ENCODE data around the gene BHMT.

Gene BHMT

GRCh38 chr5:79081779-79082178 is 29.8 kb upstream of the BHMT start:
- Histone ChIP-seq H3K4me1 (ENCODE audit: control insufficient read depth in 2 of 2, insufficient read depth in 2 of 2, low read length in 2 of 2) (no peaks in the 10 kb centered on the region), H3K36me3 (ENCODE audit: control insufficient read depth in 2 of 2, insufficient read depth in 2 of 2, low read length in 2 of 2) (no peaks in the 10 kb centered on the region), H3K27me3 (ENCODE audit: control insufficient read depth in 2 of 2, insufficient read depth in 2 of 2, low read length in 2 of 2) (no peaks in the 10 kb centered on the region), H3K9me3 (ENCODE audit: control insufficient read depth in 2 of 2, low read length in 2 of 2) (no peaks in the 10 kb centered on the region), H3K27ac (ENCODE audit: low read depth in 2 of 2, low read length in 2 of 2) (no peak overlapping the region), H3K9ac (ENCODE audit: low read depth in 1 of 2, low read length in 2 of 2) (no peak overlapping the region), H3K4me3 (ENCODE audit: low read length in 2 of 2) (no peak overlapping the region)

DNA sequence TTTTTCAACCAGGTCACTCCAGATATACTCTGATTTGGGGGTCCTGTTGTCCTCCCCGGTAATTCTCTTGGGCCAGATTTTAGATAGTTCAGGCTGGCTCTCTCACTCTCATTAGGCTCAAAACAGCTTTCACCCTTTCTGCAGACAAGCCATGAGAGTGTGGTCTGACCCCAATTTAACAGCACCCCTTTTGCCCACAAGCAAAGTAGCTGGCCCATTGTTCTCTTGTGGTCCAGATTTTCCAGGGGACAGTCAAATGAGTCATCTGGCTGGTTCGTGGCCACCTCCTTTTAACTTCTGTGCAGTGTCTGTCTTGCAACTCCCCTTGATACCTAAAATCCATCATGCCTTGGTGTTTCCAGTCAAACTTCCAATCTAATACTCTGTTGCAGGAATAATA is 25.5 kb upstream of the BHMT start:
- no peak overlapping the region for H3K9ac ChIP-seq (ENCODE audit: low read depth in 1 of 2, low read length in 2 of 2)
- no peak overlapping the region for H3K27ac ChIP-seq (ENCODE audit: low read depth in 2 of 2, low read length in 2 of 2)
- H3K9me3 ChIP-seq (ENCODE audit: control insufficient read depth in 2 of 2, low read length in 2 of 2), result no peaks in the 10 kb centered on the region
- H3K4me1 ChIP-seq (ENCODE audit: control insufficient read depth in 2 of 2, insufficient read depth in 2 of 2, low read length in 2 of 2), result no peaks in the 10 kb centered on the region
- no peak overlapping the region for H3K4me3 ChIP-seq (ENCODE audit: low read length in 2 of 2)
- H3K27me3 ChIP-seq (ENCODE audit: control insufficient read depth in 2 of 2, insufficient read depth in 2 of 2, low read length in 2 of 2), result no peaks in the 10 kb centered on the region
- no peaks in the 10 kb centered on the region for H3K36me3 ChIP-seq (ENCODE audit: control insufficient read depth in 2 of 2, insufficient read depth in 2 of 2, low read length in 2 of 2)

GRCh38 chr5:79088507-79088906 is 23.1 kb upstream of the BHMT start:
- H3K4me1 ChIP-seq (ENCODE audit: control insufficient read depth in 2 of 2, insufficient read depth in 2 of 2, low read length in 2 of 2), result no peaks in the 10 kb centered on the region
- no peak overlapping the region for H3K9ac ChIP-seq (ENCODE audit: low read depth in 1 of 2, low read length in 2 of 2)
- H3K27ac ChIP-seq (ENCODE audit: low read depth in 2 of 2, low read length in 2 of 2), result no peak overlapping the region

DNA sequence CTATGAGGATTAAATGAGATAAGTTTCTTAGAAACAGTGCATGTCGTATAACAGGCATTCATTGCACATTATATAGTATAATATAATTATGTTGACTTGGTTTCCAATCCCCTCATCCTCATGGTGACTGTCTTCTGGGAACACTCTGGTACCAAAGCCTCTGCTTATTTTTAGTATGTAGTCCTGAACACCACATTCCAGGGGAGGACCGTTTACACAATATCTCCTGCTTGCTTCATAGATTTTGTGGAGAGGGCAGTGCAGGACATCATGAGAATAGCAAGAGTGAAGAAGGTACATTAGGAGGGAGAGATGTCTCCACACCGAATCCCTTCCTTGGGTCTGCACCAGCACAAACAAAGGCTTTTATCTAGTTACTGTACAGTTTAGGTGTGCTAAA is 20.5 kb upstream of the BHMT start:
- Histone ChIP-seq H3K9ac (ENCODE audit: low read depth in 1 of 2, low read length in 2 of 2) (no peak overlapping the region), H3K4me1 (ENCODE audit: control insufficient read depth in 2 of 2, insufficient read depth in 2 of 2, low read length in 2 of 2) (no peaks in the 10 kb centered on the region), H3K27me3 (ENCODE audit: control insufficient read depth in 2 of 2, insufficient read depth in 2 of 2, low read length in 2 of 2) (no peaks in the 10 kb centered on the region), H3K9me3 (ENCODE audit: control insufficient read depth in 2 of 2, low read length in 2 of 2) (no peaks in the 10 kb centered on the region), H3K27ac (ENCODE audit: low read depth in 2 of 2, low read length in 2 of 2) (no peak overlapping the region), H3K36me3 (ENCODE audit: control insufficient read depth in 2 of 2, insufficient read depth in 2 of 2, low read length in 2 of 2) (no peaks in the 10 kb centered on the region), H3K4me3 (ENCODE audit: low read length in 2 of 2) (no peak overlapping the region)

More at GRCh38 chr5:79088507-79088906, 23.1 kb upstream of the BHMT start:
- Histone ChIP-seq H3K9me3 (ENCODE audit: control insufficient read depth in 2 of 2, low read length in 2 of 2) (no peaks in the 10 kb centered on the region), H3K27me3 (ENCODE audit: control insufficient read depth in 2 of 2, insufficient read depth in 2 of 2, low read length in 2 of 2) (no peaks in the 10 kb centered on the region), H3K4me3 (ENCODE audit: low read length in 2 of 2) (no peak overlapping the region), H3K36me3 (ENCODE audit: control insufficient read depth in 2 of 2, insufficient read depth in 2 of 2, low read length in 2 of 2) (no peaks in the 10 kb centered on the region)

DNA sequence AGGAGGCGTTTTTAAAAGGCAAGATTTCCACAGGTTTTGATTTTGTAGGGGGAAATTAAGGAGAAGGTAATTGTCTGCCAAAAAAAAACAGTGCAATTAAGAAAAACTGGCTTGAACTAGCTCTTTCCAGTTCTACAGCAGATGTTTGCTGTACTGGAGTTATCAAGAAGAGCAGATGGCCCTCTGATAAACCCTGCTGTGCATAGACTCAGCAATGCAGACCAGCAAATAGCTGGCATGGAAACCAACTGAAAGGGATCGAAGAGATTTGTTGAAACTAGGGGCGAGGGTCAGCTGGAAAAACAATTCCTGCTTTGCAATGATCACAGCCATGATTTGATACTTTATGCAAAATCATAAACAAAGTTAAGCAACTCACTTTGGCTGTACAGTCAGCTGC is 17.8 kb upstream of the BHMT start:
- H3K4me3 ChIP-seq (ENCODE audit: low read length in 2 of 2), result no peak overlapping the region
- no peaks in the 10 kb centered on the region for H3K27me3 ChIP-seq (ENCODE audit: control insufficient read depth in 2 of 2, insufficient read depth in 2 of 2, low read length in 2 of 2)
- H3K36me3 ChIP-seq (ENCODE audit: control insufficient read depth in 2 of 2, insufficient read depth in 2 of 2, low read length in 2 of 2), result no peaks in the 10 kb centered on the region
- H3K27ac ChIP-seq (ENCODE audit: low read depth in 2 of 2, low read length in 2 of 2), result no peak overlapping the region
- no peaks in the 10 kb centered on the region for H3K9me3 ChIP-seq (ENCODE audit: control insufficient read depth in 2 of 2, low read length in 2 of 2)
- H3K4me1 ChIP-seq (ENCODE audit: control insufficient read depth in 2 of 2, insufficient read depth in 2 of 2, low read length in 2 of 2), result no peaks in the 10 kb centered on the region
- no peak overlapping the region for H3K9ac ChIP-seq (ENCODE audit: low read depth in 1 of 2, low read length in 2 of 2)

DNA sequence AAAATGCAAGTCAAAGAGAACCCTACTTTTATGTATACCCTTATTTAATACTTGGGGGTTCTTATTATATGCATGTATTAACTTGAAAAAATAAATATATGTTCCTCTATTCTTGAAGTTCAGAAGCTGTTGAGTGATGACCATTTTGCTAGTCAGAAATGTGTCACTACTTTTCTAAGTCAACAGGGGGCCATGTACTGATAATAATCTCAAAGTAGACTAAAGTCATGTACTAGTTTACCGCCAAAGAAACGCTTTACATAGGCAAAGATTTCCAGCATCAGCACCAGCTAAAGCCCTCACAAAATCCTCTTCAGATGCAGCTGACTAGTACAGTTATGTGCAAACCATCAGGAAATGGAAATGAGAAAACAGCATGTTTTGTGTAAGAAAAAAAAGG is 5.7 kb upstream of the BHMT start:
- Histone ChIP-seq H3K4me3 (ENCODE audit: low read length in 2 of 2) (no peak overlapping the region), H3K9me3 (ENCODE audit: control insufficient read depth in 2 of 2, low read length in 2 of 2) (no peaks in the 10 kb centered on the region), H3K27ac (ENCODE audit: low read depth in 2 of 2, low read length in 2 of 2) (no peak overlapping the region)

GRCh38 chr5:79107020-79107796 is 4.4 kb upstream of the BHMT start:
- no peak overlapping the region for H3K4me3 ChIP-seq (ENCODE audit: low read length in 2 of 2)
- no peak overlapping the region for H3K9ac ChIP-seq (ENCODE audit: low read depth in 1 of 2, low read length in 2 of 2)
- no peaks in the 10 kb centered on the region for H3K9me3 ChIP-seq (ENCODE audit: control insufficient read depth in 2 of 2, low read length in 2 of 2)
- H3K27me3 ChIP-seq (ENCODE audit: control insufficient read depth in 2 of 2, insufficient read depth in 2 of 2, low read length in 2 of 2), result peaks cover 9 to 10% of the 10 kb centered on the region in 2 donors
- H3K4me1 ChIP-seq (ENCODE audit: control insufficient read depth in 2 of 2, insufficient read depth in 2 of 2, low read length in 2 of 2), result no peaks in the 10 kb centered on the region
- H3K36me3 ChIP-seq (ENCODE audit: control insufficient read depth in 2 of 2, insufficient read depth in 2 of 2, low read length in 2 of 2), result no peaks in the 10 kb centered on the region
- H3K27ac ChIP-seq (ENCODE audit: low read depth in 2 of 2, low read length in 2 of 2), result no peak overlapping the region

More for the DNA sequence above, 5.7 kb upstream of the BHMT start:
- Histone ChIP-seq H3K36me3 (ENCODE audit: control insufficient read depth in 2 of 2, insufficient read depth in 2 of 2, low read length in 2 of 2) (no peaks in the 10 kb centered on the region), H3K9ac (ENCODE audit: low read depth in 1 of 2, low read length in 2 of 2) (no peak overlapping the region), H3K4me1 (ENCODE audit: control insufficient read depth in 2 of 2, insufficient read depth in 2 of 2, low read length in 2 of 2) (no peaks in the 10 kb centered on the region), H3K27me3 (ENCODE audit: control insufficient read depth in 2 of 2, insufficient read depth in 2 of 2, low read length in 2 of 2) (no peaks in the 10 kb centered on the region)

DNA sequence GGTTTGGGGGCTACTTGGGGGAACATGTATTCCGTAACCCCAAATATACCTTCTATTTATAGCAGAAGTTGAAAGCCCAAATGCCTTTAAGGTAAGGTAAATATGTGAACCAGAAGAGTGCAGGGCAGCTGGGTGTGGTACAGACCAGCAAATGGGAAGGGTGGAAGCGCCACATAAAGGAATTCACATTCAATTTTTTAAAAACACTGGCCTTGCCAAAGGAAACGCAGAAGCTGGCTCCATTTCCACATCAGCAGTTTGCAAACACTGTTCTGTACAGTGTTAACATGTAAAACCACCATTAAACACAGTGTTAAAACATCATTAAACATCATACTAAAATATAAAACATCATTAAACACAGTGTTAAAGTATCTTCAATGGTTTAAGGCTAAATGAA is 3.5 kb upstream of the BHMT start:
- H3K4me3 ChIP-seq (ENCODE audit: low read length in 2 of 2), result no peak overlapping the region
- H3K9me3 ChIP-seq (ENCODE audit: control insufficient read depth in 2 of 2, low read length in 2 of 2), result no peaks in the 10 kb centered on the region
- no peaks in the 10 kb centered on the region for H3K36me3 ChIP-seq (ENCODE audit: control insufficient read depth in 2 of 2, insufficient read depth in 2 of 2, low read length in 2 of 2)
- H3K4me1 ChIP-seq (ENCODE audit: control insufficient read depth in 2 of 2, insufficient read depth in 2 of 2, low read length in 2 of 2), result no peaks in the 10 kb centered on the region
- H3K27ac ChIP-seq (ENCODE audit: low read depth in 2 of 2, low read length in 2 of 2), result no peak overlapping the region
- no peak overlapping the region for H3K9ac ChIP-seq (ENCODE audit: low read depth in 1 of 2, low read length in 2 of 2)
- H3K27me3 ChIP-seq (ENCODE audit: control insufficient read depth in 2 of 2, insufficient read depth in 2 of 2, low read length in 2 of 2), result peaks cover 15% of the 10 kb centered on the region in 2 donors

- Histone ChIP-seq H3K36me3 (ENCODE audit: control insufficient read depth in 2 of 2, insufficient read depth in 2 of 2, low read length in 2 of 2) (no peaks in the 10 kb centered on the region), H3K9ac (ENCODE audit: low read depth in 1 of 2, low read length in 2 of 2) (no peak overlapping the region), H3K27me3 (ENCODE audit: control insufficient read depth in 2 of 2, insufficient read depth in 2 of 2, low read length in 2 of 2) (peaks cover 15% of the 10 kb centered on the region in 2 donors), H3K9me3 (ENCODE audit: control insufficient read depth in 2 of 2, low read length in 2 of 2) (no peaks in the 10 kb centered on the region), H3K4me3 (ENCODE audit: low read length in 2 of 2) (no peak overlapping the region), H3K27ac (ENCODE audit: low read depth in 2 of 2, low read length in 2 of 2) (no peak overlapping the region), H3K4me1 (ENCODE audit: control insufficient read depth in 2 of 2, insufficient read depth in 2 of 2, low read length in 2 of 2) (no peaks in the 10 kb centered on the region)
These were observed 2.8 kb upstream of the BHMT start for GRCh38 chr5:79108792-79109191.

DNA sequence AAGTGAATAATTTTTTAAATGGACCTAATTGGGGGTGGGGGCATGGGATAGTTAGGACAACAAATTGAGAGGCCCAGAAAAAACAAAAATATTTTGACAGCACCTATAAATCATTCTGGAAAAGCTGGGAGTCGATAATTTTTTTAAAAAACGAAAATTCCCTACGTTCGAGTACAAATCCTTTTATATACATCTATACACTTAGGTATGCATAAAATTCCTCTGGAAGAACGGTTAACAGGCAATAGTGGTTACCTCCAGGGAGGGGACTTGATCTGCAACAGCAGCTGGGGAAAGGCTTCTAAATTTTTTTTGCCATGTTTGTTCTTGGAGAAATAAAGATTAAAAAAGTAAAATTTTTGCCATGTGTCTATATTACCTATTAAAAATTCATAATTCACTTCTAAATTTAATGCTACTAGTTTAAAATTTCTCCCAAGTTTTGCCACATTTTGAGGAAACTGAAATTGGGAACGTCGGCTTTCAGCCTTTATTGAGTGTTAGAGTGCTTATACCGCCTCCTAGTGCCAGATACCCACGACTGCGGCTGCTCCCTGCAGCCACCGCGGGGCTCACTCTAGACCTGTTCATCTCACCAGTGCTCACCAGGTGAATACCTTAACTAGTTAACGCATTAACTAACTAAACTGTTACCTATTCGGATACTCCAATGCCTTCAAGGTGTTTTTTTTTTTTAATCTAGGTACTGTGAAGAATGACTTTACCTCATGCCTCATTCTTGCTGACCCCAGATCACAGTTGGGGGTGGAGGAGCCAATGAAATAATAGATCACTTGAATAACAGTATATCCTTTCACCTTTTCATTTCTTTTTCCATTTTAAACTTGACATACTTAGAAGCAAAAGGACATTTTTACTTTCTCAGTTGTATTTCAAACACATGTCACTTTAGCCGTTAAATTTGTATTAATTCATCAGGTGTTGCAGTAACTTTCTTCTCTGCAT is 1.8 kb upstream of the BHMT start:
- Histone ChIP-seq H3K4me1 (ENCODE audit: control insufficient read depth in 2 of 2, insufficient read depth in 2 of 2, low read length in 2 of 2) (no peaks in the 10 kb centered on the region), H3K4me3 (ENCODE audit: low read length in 2 of 2) (no peak overlapping the region), H3K27me3 (ENCODE audit: control insufficient read depth in 2 of 2, insufficient read depth in 2 of 2, low read length in 2 of 2) (peaks cover 15 to 16% of the 10 kb centered on the region in 2 donors), H3K36me3 (ENCODE audit: control insufficient read depth in 2 of 2, insufficient read depth in 2 of 2, low read length in 2 of 2) (no peaks in the 10 kb centered on the region), H3K9ac (ENCODE audit: low read depth in 1 of 2, low read length in 2 of 2) (no peak overlapping the region), H3K9me3 (ENCODE audit: control insufficient read depth in 2 of 2, low read length in 2 of 2) (no peaks in the 10 kb centered on the region), H3K27ac (ENCODE audit: low read depth in 2 of 2, low read length in 2 of 2) (no peak overlapping the region)

Data from mucosa of rectum (tissue), 2 donors.